Measurements from ENCODE around the gene TNFSF9.

- TF ChIP-seq CTCF (IDR thresholded peaks at IDR 0.05) (no peak), EP300 (IDR thresholded peaks at IDR 0.05) (no peak), POLR2A (IDR thresholded peaks at IDR 0.05) (no peak), POLR2AphosphoS5 (IDR thresholded peaks at IDR 0.05) (no peak)
Measured at GRCh38 chr19:6491802-6492592, 38.8 kb upstream of the TNFSF9 start.

Data from upper lobe of left lung (tissue), 4 donors.